Measurements from ENCODE around the gene PGM2L1. TPM values are rescaled to one million over a fixed set of nuclear protein-coding genes. Genes with fewer than 3 reads are reported as not detected.
A peak's percentile ranks its signal among the peaks of the same experiment; 100 is the strongest.

PGM2L1 gene
- total RNA-seq, 4 donors from 2014 or later, result 1.0 to 21.8 (median 8.8) TPM

DNA sequence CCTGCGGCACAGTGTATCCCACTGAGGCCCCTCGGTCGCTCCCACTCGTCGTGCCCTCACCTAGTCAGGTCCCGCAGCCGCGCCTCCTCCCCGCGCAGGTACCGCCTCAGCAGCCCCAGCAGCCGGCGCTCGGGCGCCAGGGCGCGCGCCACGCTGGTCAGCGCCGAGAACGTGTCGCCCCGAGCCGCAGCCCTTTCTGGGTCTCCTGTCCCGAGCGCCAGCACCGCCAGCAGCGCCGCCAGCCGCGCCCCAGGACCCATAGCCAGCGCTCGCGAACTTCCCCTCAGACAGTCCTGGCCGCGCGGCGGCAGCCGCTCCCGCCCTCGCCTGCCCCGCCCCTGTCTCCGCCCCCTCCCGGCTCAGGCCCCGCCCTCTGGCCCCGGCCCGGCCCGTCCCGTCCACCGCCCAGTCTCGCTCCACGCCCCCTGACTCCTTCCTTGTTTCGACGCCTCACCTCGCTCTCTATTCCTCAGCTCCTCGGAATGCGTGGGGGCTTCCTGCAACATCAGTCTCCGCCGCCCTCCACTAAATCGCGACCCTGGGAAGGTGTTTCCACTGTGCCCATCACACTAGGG, 86.8 kb downstream of the PGM2L1 start, which contains the start of gene P4HA3:
TSS of gene P4HA3 (minus strand) at position 289 of the 575 bp plus-strand sequence. CDS start at position 260, 29 bp downstream.
- H3K9me3 ChIP-seq, result peaks cover 0 to 3% of the 10 kb centered on the region in 2 donors
- intact Hi-C loops (cut with DNase I; ENCODE audit: low total_unique reads), result no loop called here
- no peaks in the 10 kb centered on the region for H3K27me3 ChIP-seq
- peak within 1 kb of the TSS; percentile 13 to 39 for H3K4me3 ChIP-seq
- TF ChIP-seq, protein P1, sequence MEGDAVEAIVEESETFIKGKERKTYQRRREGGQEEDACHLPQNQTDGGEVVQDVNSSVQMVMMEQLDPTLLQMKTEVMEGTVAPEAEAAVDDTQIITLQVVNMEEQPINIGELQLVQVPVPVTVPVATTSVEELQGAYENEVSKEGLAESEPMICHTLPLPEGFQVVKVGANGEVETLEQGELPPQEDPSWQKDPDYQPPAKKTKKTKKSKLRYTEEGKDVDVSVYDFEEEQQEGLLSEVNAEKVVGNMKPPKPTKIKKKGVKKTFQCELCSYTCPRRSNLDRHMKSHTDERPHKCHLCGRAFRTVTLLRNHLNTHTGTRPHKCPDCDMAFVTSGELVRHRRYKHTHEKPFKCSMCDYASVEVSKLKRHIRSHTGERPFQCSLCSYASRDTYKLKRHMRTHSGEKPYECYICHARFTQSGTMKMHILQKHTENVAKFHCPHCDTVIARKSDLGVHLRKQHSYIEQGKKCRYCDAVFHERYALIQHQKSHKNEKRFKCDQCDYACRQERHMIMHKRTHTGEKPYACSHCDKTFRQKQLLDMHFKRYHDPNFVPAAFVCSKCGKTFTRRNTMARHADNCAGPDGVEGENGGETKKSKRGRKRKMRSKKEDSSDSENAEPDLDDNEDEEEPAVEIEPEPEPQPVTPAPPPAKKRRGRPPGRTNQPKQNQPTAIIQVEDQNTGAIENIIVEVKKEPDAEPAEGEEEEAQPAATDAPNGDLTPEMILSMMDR (IDR thresholded peaks at IDR 0.05), result peak in 1 of 4 experiments; percentile 14
- TF ChIP-seq POLR2A (IDR thresholded peaks at IDR 0.05), result peak in 1 of 2 donors; percentile 26
- peak; percentile 49 to 70 for DNase-seq
- no peaks in the 10 kb centered on the region for H3K36me3 ChIP-seq
- H3K27ac ChIP-seq, result peak within 1 kb of the TSS in 1 of 2 donors; percentile 10
- no peaks in the 10 kb centered on the region for H3K4me1 ChIP-seq

DNA sequence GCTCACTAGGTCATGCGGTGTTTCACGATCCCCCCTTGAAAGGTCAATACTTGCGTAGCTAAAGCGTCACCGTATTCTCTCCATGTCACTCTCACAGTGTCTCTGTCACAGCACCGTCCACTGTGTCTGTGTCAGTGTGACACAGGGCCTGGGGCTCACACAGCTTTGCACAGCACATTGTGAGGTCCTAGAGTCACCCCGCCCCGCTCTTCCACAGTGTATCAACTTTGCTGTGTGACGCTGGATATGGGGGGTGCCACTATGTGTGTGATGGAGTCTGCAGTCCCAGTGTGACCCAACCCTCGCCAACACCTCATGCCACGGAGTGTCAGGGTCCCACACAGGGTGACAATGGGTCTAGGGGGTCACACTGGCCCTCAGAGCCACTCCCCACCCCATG, 87.4 kb downstream of the PGM2L1 start:
- intact Hi-C loops (cut with DNase I; ENCODE audit: low total_unique reads), result no loop called here
- Histone ChIP-seq H3K4me1 (no peaks in the 10 kb centered on the region), H3K36me3 (no peaks in the 10 kb centered on the region), H3K9me3 (no peaks in the 10 kb centered on the region), H3K27me3 (no peaks in the 10 kb centered on the region), H3K27ac (no peak overlapping the region), H3K4me3 (peak overlapping the region; percentile 13 to 39)
- no peak for DNase-seq
- TF ChIP-seq, protein P1 (IDR thresholded peaks at IDR 0.05), result no peak
- TF ChIP-seq POLR2A (IDR thresholded peaks at IDR 0.05), result no peak

- no peak overlapping the region for H3K27ac ChIP-seq
- H3K4me3 ChIP-seq, result no peak overlapping the region
- no peaks in the 10 kb centered on the region for H3K4me1 ChIP-seq
- no peaks in the 10 kb centered on the region for H3K9me3 ChIP-seq
- no peaks in the 10 kb centered on the region for H3K27me3 ChIP-seq
- intact Hi-C loops (cut with DNase I; ENCODE audit: low total_unique reads), result no loop called here
- no peaks in the 10 kb centered on the region for H3K36me3 ChIP-seq
- DNase-seq, result no peak
- TF ChIP-seq POLR2A (IDR thresholded peaks at IDR 0.05), result no peak
- TF ChIP-seq, protein P1 (IDR thresholded peaks at IDR 0.05), result no peak
Measured at GRCh38 chr11:74307434-74307833, 90.8 kb downstream of the PGM2L1 start.

DNA sequence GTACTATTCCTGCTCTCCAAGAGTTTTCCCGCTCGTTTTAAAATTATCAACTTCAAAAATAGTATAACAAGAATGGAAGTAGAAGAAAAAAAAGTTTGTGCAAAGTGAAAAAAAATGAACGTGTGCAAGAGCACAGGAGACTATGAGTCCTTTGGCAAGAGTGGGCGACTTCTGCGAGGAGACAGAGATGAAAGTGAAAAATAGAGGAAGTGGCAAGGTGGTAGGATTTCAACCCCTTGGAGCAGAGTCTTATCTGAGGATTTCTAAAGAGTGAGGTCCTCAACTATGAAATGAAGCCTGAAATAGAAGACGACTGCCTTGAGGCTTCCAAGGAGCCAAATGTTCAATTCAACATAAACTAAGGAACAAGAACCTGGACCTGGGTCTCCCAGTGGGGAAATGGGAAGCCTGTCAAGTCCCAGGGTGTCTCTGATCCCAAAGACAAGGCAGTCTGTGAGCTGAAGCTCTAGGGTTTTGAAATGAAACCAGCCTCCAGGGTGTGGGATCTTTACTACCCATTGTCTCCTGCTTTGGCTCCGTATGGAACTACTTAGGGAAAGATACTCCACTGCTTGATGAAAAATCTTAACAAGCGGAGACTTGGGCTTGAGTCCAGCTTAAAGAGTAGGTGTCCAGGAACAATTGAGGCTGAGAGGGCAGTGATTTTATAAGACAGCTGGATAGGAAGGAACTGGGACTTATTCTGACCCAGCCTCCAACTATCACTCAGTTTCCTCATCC, 91.6 kb downstream of the PGM2L1 start:
- intact Hi-C loops (cut with DNase I; ENCODE audit: low total_unique reads), result no loop called here
- H3K27ac ChIP-seq, result no peak overlapping the region

More for the DNA sequence above, 91.6 kb downstream of the PGM2L1 start:
- Histone ChIP-seq H3K36me3 (no peaks in the 10 kb centered on the region), H3K4me3 (no peak overlapping the region), H3K27me3 (no peaks in the 10 kb centered on the region), H3K4me1 (no peaks in the 10 kb centered on the region), H3K9me3 (no peaks in the 10 kb centered on the region)
- TF ChIP-seq, protein P1 (IDR thresholded peaks at IDR 0.05), result no peak
- TF ChIP-seq POLR2A (IDR thresholded peaks at IDR 0.05), result no peak
- DNase-seq, result no peak

All from uterus (tissue), 4 donors.